GM19324 (cell line): Measurements from ENCODE around the gene GRIK1.

Experiments
- ATAC-seq: cut with Tn5 transposase; IDR thresholded peaks from one replicate; pipeline ENCODE4 v1.9.1; 2021; ENCODE audit warnings: mild to moderate bottlenecking, moderate library complexity; ENCODE audit not compliant: unreplicated experiment, low FRiP score

The GRIK1 gene

GRCh38 chr21:29793712-29794111 lies 146.1 kb downstream of the GRIK1 start:
- no peak for ATAC-seq

DNA sequence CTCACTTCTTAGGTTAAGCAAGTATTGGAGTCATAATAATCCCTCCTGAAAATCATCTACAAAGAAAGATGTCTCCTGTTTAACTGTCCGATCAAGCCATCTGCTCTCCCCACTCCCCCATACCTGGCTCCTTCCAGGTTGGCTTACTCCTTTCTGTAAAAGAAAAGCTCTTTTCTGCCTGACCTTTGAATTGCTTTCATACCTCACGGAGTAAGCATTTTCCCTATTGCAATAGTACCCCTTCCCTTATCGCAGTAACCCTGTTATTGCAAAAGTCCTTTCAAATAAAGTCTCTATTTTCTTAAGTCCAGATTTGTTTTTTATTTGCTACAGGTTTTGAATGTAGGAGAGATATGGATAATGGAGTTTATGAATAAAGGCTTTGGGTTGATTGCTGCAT lies 150.4 kb downstream of the GRIK1 start:
- ATAC-seq, result no peak

GRCh38 chr21:29788752-29789151 lies 151.0 kb downstream of the GRIK1 start:
- ATAC-seq, result no peak

DNA sequence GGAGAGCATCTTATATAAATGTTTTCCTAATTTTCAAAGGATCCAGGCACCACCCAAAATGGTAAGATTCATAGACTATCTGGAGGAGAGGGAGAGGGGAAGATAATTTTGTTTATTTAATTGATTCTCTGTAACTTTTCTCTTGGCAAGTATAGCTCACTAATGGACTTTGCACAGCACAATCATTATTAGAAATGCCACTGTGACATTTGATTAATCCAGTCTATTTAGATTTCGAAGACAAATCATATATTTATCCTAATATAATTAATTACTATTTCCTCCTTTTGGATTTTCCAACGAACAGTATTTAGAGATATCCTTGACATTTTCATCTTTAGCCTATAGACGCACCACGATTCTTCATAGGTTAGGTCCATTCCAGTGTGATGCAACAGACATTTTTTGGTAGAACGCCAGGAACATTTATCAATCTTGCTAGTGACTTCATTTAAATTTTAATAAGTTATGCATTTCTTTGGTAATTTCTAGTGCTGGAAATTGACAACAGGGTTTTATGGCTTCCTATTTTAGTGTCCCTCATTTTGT lies 152.4 kb downstream of the GRIK1 start:
- ATAC-seq, result no peak

GRCh38 chr21:29786496-29787360 lies 153.1 kb downstream of the GRIK1 start:
- ATAC-seq, result no peak

- no peak for ATAC-seq
Observed at GRCh38 chr21:29777160-29777559, 162.6 kb downstream of the GRIK1 start.

GRCh38 chr21:29775462-29775861 lies 164.3 kb downstream of the GRIK1 start:
- ATAC-seq, result no peak

GRCh38 chr21:29771491-29772066 lies 168.2 kb downstream of the GRIK1 start:
- ATAC-seq, result no peak

- ATAC-seq, result no peak
Observed at GRCh38 chr21:29763674-29764073, 176.1 kb downstream of the GRIK1 start.

- ATAC-seq, result no peak
Observed at GRCh38 chr21:29762570-29763082, 177.2 kb downstream of the GRIK1 start.

GRCh38 chr21:29753216-29753615 lies 186.6 kb downstream of the GRIK1 start:
- no peak for ATAC-seq

DNA sequence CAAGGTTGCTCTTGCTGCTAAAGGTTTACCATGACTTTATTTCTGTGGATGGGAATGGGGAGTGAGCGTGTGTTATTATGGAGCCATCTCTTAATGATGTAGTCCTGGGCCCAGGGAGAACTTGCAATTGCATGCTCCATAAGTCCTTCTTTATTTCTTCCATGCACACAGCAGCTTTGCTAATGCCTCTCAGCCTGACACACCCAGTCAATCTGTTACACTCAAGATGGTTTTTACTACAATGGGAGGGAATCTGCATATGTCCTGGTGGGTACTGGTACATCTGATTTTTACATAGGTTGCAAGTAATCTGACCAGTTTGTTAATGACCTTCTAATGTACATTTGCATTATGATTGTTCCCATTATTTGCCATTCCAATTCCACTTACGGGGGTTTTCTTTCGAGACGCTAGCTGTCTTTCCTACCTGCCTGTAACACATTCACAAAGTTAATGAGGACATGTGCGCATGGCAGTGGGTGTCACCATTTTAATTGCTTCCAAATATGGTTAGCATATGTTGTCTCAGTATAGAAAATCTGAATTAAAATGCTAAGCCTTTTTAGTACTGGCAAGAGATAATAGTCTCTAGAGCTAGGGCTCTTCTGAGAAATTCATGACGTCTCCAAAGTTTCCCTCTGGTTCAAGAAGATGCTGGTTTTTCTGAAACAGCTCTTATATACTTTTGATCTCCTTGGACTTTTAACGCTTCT lies 188.2 kb downstream of the GRIK1 start:
- no peak for ATAC-seq

DNA sequence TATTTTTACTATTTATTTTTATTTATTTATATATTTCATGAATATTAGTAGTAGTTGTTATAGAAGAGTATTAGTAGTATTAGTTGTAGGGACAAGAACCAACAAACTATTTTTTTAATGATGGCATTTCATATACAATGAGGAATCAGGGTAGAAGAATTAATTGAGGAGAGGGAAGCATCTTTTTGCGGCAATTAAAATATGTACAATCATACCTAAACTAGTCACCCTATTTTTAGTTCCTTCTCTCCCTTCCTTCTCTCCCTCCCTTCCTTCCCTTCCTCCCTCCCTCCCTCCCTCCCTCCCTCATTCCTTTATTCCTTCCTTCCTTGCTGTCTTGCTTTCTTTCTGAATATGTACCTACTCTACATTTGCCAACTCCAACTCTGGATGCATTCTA lies 189.8 kb downstream of the GRIK1 start:
- no peak for ATAC-seq

- ATAC-seq, result no peak
Observed at GRCh38 chr21:29749223-29749622, 190.6 kb downstream of the GRIK1 start.

DNA sequence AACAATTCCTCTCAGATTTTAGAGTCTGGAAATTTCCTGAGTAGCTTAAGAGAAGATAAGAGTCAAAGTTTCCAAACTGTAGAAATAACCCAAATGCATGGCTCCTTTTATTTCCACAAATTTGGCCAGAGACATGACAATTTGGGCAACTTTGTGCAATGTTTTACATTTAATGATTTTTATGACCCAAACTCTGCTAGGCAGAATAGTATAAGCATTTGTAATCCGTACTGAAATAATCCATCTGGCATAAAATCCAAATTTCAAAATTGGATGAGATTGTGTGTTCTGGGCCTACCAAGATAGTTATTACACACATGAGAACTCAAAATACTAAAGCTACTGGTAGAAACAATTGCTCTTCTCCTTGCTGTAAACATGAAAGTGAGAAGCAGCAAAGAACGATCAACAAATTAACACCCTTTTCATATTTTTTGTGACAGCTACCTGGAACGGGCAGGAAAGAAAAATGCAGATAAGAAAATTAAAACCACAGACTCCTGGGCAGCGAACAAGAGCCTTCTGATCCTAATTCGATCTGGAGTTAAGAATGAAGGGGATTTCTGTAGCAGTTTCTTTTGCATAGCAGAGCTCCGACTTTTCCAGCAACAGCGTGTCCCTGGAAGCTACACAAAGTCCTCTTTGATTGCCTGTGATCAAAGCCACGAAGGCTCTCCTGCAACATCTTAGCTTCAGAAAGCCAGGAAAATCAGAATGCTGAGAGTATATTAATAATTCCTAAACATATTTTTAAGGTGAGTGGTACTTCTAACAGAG lies 191.2 kb downstream of the GRIK1 start:
- no peak for ATAC-seq

- no peak for ATAC-seq
Observed at GRCh38 chr21:29741761-29742160, 198.0 kb downstream of the GRIK1 start.

GRCh38 chr21:29739176-29739575 lies 200.6 kb downstream of the GRIK1 start:
- no peak for ATAC-seq

- no peak for ATAC-seq
Observed at GRCh38 chr21:29738730-29739129, 201.1 kb downstream of the GRIK1 start.

DNA sequence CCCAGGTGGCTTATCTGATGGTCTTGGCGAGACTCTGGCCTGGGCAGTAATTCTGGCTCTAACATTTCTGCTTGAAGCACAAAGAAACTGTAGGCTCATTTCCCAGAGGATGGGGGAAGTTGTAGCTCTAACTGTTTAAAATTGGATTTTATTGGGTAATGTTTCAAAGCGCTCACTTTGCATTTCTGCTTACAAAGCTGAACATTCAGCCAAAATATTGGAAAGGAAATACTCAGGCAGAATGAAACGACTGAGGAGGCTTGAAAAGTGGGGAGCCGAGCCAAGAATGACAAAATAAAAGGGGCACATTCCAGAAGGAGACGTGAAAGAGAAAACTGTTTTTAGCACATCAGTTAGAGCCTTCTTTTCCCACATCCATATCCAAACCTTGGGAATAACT lies 202.6 kb downstream of the GRIK1 start:
- no peak for ATAC-seq

DNA sequence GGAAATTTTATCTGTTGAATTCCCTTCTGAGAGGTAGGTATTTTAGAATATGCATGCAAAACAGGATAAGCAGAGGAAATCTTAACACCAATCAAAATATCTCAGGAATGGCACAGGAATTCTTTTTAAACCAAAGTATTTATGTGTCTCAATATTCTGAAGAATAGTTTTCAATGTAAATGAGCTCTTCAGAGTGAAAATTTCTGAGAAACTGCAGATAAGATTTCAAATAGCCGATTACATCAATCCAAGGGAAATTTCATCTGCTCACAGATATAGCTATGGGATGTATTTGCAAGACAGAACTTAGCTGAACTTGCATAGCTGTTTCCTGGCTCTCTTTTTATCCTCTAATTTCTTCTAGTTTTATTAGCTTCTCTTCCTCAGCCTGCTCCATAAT lies 209.5 kb downstream of the GRIK1 start:
- no peak for ATAC-seq
